Stimulated activated CD8-positive, alpha-beta memory T cell treated with anti-CD3 and anti-CD28 coated beads, Interleukin-15, amount 100 ng/mL, for 48 hours (primary cell): ENCODE measurements around the gene TRAPPC14.

Experiments
- DNase-seq, 2 donors: peaks; one replicate each; pipeline ENCODE4 v3.0.0-alpha.2; 2020; ENCODE audit warnings: low read depth in 2 of 2

Gene TRAPPC14

DNA sequence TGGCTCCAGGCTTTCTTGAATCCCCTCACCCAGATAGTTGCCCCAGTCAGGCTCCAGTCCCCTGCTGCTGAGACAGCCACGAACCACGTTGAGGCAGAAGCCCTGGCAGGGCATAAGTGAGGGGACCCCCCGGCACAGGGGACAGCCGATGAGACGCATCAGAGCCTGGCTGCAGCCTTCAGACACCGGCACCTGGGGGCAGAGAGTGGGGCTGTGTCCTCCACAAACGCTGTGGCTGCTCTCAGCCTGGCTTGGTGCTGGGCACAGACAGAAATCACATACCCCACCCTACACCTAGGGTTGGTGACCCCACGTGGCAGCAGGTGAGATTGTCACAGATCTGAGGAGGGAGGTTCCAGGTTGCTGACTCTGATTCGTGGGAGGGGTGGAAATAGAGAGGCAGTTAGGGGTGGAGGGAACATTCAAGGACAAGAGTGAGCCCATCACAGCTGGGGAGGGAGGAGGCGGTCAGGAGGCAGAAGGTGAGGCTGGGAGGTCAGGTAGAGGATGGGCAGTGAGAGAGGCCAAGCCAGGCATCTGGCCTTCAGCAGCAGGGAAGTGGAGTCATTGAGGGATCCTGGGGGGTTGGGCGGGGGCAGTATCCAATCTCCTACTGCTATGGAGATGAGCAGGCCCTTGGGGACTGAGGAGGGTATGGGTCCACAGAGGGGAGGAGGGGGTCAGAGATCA, 15.4 kb upstream of the TRAPPC14 start:
- no peak for DNase-seq

DNA sequence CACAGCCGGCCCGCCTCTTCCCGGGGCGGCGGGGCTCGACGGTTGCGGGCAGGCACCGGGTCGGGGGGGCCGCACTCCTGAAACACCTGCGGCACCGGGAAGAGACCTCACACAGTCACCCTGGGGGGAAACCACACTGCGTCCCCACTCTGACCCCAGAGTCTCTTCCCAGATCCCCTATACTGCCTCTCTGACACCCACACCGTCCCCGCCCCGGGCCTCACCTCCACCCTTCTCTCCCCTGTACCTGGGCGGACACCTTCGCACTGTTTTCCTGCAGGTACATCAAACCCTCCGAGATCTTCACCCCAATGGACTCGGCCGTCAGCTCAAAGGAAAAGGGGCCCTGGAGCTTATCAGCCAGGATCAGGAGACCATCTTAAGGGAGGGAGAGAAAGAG, 13.3 kb upstream of the TRAPPC14 start:
- DNase-seq, result no peak

DNA sequence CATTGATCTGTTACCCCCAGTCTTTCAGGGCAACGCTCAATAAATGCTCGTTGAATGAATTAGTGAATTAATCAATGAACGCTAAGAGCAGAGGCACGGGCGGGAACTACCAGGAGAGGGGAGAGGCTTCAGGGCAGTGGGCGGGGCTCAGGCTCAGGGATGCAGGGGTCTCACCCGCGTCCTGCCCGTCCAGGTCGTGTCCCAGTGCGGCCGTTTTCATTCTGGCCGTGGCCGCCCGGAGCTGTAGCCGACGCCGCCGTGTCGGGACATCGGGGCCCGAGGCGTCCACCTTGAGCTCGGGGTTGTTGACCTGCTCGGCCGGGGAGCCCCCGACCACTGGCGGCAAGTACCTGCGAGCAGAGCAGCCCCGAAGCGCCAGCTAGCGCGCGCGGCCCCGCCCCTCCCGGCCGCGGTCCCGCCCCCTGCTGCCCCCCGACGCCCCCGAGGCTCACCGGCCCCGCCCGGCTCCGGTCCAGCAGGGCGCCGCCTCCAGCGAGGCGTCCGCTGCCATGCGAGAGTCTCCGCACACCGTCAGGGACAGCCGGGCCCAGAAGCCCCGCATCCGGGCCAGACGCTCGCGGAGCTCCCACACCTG, 12.7 kb upstream of the TRAPPC14 start:
- DNase-seq, result no peak

DNA sequence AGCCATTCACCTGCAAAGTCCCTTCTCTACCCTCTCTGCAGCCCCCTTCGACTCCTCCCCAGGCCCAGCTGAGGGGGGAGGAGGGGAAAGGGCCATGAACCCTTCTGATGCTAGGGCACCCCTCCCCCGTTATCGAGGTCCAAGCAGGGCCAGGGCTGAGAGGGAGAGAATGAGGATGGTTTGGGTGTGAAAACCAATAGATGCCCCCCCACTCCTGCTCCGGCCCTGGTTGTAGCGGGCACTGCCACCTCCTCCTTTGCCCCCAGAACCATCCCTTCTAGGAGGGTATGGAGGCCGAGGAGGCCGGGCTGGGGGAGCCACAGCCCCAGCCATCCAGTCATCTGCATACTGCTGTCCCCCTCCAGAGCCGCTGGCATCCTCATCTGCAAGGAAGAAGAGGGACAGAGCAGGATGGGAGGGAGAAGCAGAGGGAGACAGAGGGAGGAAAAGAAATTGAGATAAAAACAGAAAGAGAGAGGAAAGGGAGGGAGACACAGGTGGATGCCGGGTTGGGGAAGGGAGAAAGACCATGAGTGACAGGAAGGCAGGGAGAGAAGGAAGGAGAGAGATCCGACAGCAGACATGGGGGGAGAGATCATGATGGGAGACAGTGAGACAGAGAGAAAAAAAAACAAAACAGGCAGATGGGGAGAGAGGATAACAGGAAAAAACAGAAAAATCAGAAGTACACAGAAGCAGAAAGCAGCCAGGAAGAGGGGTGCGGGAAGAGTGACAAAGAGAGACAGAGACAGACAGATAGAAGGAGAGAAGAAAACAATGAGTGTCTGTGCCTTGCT, 11.8 kb upstream of the TRAPPC14 start:
- no peak for DNase-seq

DNA sequence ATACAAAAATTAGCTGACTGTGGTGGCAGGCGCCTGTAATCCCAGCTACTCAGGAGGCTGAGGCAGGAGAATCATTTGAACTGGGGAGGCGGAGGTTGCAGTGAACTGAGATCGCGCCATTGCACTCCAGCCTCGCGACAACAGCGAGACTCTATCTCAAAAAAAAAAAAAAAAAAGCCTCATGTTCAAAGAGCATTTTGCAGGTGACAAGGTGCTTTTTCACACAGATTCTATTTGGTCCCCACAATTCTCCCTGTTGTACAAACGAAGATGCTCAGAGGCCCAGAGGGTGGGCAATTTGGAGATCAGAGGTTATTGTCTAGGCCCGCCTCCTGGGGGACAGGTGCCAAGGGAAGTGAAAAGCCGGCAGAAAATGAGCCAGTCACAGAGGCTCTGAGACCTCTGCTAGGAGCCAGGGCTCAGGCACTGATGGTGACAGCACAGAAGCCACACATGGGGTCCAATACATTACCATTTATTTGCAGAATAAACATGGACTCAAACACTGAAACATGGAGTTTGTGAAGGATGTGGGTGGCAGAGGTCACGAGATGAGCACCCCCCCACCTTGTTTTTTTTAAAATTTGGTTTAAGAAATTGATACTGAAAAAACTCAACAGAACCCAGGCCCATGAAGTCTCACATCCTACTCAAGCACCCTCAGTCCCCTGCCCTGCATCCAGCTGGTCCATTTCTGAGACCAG, 10.8 kb upstream of the TRAPPC14 start:
- no peak for DNase-seq

DNA sequence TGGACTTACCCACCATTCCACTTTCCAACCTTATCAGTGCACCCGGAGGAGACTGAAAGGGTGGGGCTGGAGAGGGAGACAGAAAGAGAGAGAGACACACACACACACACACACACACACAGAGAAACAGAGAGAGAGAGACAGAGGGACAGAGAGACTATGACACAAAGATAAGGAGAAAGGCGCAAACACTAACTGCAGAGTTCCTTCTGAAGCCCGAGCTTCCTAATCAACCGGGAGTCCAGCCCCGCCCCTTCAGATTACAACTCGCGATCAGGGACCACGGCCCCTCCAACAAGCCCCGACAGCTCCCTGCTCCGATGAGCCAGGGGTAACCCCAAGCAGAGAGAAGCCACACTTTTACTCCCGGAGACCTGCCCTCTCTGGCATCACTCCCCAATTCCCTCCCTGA, 9.4 kb upstream of the TRAPPC14 start:
- no peak for DNase-seq

DNA sequence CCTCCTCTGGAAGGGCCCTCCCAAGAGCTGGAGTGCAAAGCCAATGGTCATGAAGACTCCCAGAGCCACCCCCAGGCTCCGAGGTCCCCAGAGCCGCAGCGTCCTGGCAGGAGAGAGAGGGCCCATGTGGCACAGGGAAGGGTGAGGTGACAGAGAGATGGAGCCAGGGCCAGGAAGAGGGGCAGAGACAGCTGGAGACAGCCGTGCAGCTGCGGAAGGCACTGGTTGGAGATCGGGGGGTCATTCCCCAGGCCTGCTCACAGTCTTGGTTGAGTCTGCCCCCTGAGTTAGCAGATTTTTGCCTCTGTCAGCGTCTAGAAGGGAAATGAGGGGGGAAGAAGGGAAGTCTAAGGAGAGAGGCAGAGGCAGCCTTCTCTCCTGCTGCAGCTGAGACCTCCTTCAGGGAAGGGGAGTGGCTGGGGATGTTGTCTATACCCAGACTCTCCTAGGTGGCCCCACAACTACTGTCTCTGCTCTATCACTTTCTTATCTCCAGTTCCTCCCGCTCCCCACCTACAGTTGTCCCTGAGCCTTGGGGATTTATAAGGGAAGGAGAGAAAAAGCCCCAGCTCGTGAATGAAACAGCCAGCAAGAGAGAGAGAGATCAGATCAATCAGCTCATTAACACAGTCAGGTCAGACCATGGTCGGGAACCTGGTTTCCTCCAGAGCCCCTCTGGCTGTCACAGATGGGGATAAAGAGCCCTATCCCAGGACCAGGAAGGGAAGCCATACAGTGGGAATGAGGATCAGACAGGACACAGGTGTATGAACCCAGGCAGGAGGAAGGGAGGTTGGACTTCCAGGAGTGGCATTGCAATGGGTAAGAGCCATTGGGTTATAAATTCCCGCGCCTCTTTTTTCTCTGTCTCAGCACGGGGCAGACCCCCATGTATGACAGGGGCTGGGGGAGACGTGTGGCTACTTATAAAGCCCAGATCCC, 8.7 kb upstream of the TRAPPC14 start:
- no peak for DNase-seq

DNA sequence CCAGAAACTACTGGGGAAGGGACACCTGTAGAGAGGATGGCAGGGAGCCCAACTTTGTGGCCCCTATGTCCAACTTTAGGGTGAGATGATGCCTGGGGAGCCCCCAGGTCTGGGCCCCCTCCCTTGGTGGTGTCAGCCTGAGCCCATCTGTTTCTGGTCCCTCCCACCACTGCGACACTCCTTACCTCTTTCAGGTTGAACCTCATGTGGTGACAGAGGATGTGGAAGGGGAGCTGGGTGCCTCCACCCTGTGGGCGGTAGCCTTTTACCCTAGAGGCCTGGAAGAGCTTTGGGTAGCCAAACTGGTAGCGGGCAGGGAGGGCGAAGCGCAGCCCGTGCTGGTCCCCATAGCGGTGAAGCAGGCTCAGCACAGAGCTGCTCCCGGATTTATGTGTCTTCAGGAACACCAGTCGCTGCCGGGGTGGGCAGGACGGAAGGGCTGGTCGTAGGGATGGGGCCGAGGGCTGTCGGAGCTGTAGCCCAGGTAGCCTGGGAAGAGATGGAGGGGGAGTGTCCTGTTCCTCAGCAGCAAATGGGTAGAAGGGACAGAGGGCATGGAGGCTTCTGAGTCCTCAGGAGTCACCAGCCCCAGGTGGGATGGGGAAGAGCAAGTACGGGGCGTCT, 7.9 kb upstream of the TRAPPC14 start:
- DNase-seq, result no peak

DNA sequence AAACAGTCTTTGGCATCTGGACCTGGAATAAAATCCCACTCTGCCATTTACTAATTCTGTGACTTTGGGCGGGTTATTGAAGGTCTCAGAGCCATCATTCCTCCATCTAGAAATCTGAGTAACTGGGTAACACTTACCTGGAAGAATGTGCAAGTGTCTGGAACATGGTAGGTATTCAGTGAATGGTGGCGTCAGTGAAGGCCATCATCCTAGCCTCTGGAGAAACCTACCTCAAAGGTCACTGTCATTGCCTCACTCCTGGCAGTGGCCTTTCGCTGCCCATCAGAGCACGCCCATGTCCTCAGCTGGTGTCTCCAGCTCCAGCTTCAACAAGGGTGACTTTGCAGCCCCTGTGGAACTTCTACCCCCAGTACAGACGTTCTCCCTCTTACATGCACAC, 5.3 kb upstream of the TRAPPC14 start:
- DNase-seq, result no peak

DNA sequence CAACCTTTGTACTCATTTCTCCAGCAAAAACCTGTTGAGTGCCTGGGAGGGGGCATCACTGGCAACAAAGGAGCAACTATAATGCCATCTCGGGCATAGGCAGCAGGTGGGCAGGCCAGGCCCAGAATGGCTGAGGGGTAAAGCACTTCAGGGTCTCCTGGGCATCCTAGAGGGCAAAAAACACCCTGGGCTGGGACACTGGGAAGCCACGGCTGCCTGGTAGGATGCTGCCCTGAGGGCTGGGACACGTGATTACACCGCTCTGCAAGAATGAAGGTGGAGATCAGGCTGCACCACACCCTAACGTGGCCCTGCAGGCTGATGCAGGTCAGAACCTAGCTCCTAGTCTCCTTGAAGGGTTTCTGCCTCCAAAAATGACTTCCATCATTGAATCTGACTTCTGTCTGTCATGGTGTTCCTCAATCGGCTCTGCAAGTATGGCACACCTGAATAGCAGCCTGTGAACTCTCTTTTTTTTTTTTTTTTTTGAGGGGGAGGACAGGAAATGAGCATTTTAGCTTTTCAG, 4.5 kb upstream of the TRAPPC14 start:
- DNase-seq, result no peak

DNA sequence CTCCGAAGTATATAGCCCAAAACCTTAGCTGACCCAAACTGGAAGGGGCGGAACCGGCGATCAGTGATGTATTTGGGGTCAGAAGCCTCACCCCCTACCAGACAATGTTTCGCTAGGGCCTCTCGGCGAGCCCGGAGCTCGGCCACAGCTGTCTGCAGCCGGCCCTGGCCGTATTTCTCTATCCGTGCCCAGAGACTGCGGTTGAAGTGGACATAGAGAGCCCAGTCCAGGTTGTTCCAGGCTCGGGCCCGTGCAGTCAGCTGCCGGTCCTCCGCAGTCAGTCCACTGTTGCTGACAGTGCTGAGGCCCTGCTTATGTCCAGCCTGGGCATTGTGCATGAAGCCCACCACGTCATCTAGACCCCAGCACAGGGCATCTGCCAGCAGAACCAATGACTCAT, 1.5 kb upstream of the TRAPPC14 start:
- no peak for DNase-seq

DNA sequence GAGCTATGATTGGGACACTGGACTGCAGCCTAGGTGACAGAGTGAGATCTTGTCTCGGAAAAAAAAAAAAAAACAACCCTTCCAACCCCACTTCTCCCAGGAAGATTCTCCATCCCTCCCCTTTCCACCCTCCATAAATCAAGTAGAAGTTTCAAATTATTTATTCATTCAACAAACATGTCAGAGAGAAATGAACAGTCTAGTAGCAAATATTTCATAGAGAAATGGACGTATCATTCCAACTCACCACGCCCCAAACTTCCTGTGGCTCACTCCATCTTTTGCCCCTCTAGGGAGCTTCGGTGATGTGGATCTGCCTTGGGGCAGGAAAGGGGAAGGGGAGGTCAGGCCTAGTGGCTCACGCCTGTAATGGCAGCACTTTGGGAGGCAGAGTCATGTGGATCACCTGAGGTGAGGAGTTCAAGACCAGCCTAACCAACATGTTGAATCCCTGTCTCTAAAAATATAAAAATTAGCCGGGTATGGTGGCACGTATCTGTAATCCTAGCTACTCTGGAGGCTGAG, 638 bp upstream of the TRAPPC14 start:
- no peak for DNase-seq

DNA sequence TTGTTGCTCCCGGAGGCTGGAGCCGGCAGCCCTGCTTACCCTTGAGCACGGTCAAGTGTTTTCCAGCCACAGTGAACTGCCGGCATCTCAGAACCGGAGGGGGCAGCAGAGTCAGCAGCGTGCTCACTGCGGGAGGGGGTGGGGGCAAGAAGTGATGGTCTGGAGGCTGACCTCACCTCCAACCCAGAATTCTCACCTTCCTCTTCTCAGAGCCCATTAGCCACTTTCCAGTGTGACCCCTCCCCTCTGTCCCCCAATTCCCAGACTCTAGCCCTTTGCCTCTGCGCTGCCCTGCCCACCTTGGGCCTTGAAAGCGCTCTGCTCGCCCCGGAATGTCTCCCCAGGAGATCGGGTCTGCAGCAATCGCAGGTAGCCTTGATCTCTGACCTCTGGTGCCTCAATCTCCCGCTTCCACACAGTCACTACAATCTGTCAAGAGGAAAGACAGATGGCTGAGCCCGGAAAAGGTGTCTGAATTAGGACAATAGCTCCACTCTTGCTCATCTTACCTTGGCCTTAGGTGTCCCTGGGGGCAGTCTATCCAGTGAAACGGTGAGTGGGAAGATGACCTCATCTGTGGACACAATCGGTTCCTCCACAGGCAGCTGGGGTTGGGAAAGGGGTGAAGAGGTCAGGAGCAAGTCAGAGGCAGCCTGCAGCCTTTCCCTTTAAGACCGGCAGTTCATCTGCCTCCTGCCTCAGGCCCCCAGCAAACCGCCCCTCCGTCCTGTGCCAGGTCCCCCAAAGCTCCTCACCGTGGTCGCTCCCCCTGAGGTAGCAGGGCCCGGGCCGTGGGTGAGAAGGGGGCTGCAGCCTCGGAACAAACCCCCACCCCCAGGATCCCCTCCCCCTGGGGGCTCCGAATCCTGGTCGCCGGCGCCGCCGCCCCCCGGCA, 942 bp downstream of the TRAPPC14 start:
- no peak for DNase-seq

DNA sequence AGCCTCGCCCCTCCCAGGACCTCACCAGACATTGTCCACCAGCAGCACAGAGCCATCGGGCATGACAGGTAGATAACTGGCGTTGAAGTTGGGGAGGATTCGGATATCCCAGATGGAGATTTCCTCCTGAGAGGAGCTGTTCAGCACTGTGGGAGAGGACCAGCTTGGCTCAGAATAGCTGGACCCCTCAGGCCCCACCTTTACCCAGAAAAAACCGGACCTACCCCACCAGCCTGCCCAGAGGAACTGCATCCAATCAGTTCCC, 1.5 kb downstream of the TRAPPC14 start:
- no peak for DNase-seq

DNA sequence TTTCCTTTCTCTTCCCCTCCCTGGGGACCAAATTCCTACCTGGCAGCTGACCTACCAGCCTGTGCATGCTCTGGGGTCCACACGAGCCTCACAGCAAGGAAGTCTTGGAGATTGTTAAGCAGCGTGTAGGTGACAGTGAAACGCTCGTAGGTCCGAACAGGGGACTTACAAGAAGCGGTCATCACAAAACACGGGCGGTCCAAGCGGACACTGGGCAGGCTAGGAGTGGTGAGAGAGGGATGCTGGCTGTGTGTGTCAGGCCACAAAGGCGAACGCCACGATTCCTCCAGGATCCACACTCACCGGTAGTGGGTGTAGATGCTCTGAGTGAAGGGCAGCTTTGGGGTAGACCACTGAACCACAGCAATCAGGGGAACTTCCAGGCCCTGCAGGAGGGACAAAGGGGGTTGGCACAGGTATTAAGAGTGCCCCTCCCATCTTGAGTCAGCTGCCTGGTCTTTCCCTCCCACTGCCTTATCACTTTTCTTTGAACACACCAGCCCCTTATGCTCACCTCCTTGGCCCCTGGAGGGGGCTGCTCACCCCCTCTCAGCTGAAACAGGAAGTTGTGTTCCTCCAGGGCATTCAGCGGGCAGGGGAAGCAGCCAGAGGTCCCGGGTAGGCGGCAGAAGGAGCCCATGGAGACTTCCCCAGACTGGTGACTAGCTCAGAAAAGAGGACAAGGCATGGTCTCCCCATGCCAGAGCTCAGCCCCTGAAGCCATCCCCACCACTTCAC, 2.0 kb downstream of the TRAPPC14 start:
- no peak for DNase-seq

DNA sequence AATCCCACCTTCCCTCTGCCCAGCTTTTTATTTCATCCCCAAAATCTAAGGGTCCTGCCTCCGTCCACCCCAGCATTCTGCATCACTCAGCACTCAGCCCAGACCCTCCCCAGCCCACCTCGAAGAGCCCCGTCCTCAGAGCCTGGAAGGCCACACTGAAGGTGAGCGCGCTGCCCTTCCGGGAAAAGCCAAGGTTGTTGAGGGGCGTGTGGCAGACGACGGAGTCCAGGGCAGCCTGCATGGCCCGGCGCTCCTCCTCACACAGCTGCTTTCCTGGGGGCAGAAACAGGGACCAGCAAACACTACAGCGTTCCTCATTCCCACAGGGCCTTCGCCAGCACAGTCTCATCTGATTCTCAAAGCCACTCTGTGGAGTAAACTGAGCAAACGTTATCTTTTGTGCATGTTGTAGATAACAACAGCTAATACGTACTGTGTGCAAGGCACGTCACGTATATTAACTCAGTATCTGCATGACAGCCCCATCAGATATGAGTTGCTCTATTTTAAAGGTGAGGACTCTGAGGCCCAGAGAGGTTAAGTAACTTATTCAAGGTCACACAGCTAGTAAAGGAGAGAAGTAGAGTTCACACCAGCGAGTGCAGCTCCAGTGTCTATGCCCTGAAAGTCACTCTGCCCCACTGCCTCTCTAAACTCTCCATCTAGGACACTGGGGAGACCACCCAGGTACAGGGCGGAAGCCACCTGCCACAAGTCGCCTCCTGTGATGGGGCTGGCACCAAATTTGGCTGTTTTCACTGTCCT, 2.8 kb downstream of the TRAPPC14 start:
- DNase-seq, result no peak

DNA sequence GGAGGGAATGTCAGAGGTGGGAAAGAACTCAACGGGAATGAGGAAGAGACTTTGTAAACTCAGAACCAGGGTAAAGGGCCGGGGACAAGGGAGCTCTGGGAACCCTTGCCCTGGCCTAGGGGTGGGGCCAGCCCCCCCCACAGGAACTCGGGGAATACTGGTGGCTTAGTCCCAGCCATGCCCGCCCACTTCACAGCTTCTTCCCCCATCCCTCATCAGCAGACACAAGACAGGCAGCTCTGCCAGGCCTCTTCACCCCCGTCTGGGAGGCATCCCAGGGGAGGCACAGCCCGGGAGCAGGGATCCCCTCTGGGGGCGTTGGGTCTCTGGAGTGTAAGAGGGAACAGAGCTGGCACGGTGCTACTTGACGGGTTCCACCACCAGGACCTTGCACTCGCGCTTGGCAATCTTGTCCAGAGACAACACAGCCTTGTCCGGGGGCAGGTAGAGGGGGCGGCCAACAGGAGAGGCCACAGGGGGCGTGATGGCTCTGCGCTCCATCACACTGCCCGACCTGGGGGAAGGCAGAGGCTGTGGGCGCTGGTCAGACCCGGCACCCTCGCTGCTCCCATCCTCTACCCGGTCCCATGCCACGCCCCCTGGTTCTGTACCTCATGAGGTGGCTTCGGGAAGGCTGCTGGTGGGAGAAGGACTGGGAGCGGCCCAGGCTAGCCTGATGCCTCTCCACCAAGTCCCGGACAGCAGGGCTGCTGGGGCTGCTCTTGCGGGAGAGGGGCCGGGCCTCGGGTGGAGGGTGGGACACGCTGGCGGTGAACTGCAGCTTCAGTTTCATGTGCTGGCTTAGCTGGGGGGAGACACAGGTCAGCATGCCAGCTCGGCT, 3.7 kb downstream of the TRAPPC14 start:
- DNase-seq, result no peak
